Mesendoderm (in vitro differentiated cells): ENCODE measurements around the gene SAMMSON.
A peak's percentile ranks its signal among the peaks of the same experiment; 100 is the strongest.

Experiments used
- DNase-seq: peaks from one replicate; pipeline ENCODE4 v3.0.0; 2013
- H2AK5ac ChIP-seq: 2 replicates; pipeline ENCODE4 v1.6.1; 2013; ENCODE audit warnings: low read length, inconsistent platforms
- H2BK120ac ChIP-seq: 2 replicates; pipeline ENCODE4 v1.6.1; 2013; ENCODE audit warnings: low read depth, mild to moderate bottlenecking, low read length, moderate library complexity, mixed read lengths
- H2BK15ac ChIP-seq: replicated peaks from 2 replicates; pipeline ENCODE4 v1.6.1; 2013; ENCODE audit warnings: low read depth, mild to moderate bottlenecking, moderate library complexity
- H2BK5ac ChIP-seq: 2 replicates; pipeline ENCODE4 v1.6.1; 2013; ENCODE audit warnings: low read length, inconsistent platforms
- H3K18ac ChIP-seq: 2 replicates; pipeline ENCODE4 v1.6.1; 2013; ENCODE audit warnings: mild to moderate bottlenecking, low read length, mixed read lengths
- H3K23ac ChIP-seq: one replicate; pipeline ENCODE4 v1.6.1; 2013; ENCODE audit warnings: low read length
- H3K27ac ChIP-seq: 2 replicates; pipeline ENCODE4 v1.5.1; 2013; ENCODE audit warnings: low read depth, mild to moderate bottlenecking, inconsistent platforms, low read length, moderate library complexity
- H3K27me3 ChIP-seq: 2 replicates; pipeline ENCODE4 v1.6.1; 2013; ENCODE audit warnings: low read length, control low read depth, mild to moderate bottlenecking, inconsistent platforms; ENCODE audit not compliant: insufficient read depth, poor library complexity
- H3K36me3 ChIP-seq: 2 replicates; pipeline ENCODE4 v1.6.1; 2013; ENCODE audit warnings: low read length, inconsistent platforms; ENCODE audit not compliant: control insufficient read depth, insufficient read depth
- H3K4ac ChIP-seq: one replicate; pipeline ENCODE4 v1.6.1; 2013; ENCODE audit warnings: low read depth, mild to moderate bottlenecking, low read length, moderate library complexity
- H3K4me1 ChIP-seq: 2 replicates; pipeline ENCODE4 v1.6.1; 2013; ENCODE audit warnings: low read depth, low read length, inconsistent platforms; ENCODE audit not compliant: control insufficient read depth
- H3K4me2 ChIP-seq: 2 replicates; pipeline ENCODE4 v1.6.1; 2013; ENCODE audit warnings: low read length
- H3K4me3 ChIP-seq: 2 replicates; pipeline ENCODE4 v1.5.1; 2013; ENCODE audit warnings: mild to moderate bottlenecking, low read length
- H3K56ac ChIP-seq: one replicate; pipeline ENCODE4 v1.6.1; 2013; ENCODE audit warnings: low read length
- H3K79me1 ChIP-seq: 2 replicates; pipeline ENCODE4 v1.6.1; 2013; ENCODE audit warnings: low read length, inconsistent platforms
- H3K79me2 ChIP-seq: 2 replicates; pipeline ENCODE4 v1.6.1; 2013; ENCODE audit warnings: mild to moderate bottlenecking, low read length; ENCODE audit not compliant: control insufficient read depth, insufficient read depth
- H3K9ac ChIP-seq: 2 replicates; pipeline ENCODE4 v1.6.1; 2013; ENCODE audit warnings: low read length, inconsistent platforms
- H4K5ac ChIP-seq: one replicate; pipeline ENCODE4 v1.6.1; 2013; ENCODE audit warnings: low read length
- H4K8ac ChIP-seq: one replicate; pipeline ENCODE4 v1.6.1; 2013; ENCODE audit warnings: low read depth, mild to moderate bottlenecking, control low read depth, low read length, moderate library complexity
- WGBS: extraction: QIAGEN DNeasy Blood & Tissue Kit; methylation state at CpG from one replicate; pipeline ENCODE4 v1.1.7; 2013; ENCODE audit warnings: low lambda C conversion rate, missing lambda C conversion rate; ENCODE audit not compliant: insufficient coverage; ENCODE audit errors: extremely low coverage; 5-methylcytosine and 5-hydroxymethylcytosine counted together

The SAMMSON gene

DNA sequence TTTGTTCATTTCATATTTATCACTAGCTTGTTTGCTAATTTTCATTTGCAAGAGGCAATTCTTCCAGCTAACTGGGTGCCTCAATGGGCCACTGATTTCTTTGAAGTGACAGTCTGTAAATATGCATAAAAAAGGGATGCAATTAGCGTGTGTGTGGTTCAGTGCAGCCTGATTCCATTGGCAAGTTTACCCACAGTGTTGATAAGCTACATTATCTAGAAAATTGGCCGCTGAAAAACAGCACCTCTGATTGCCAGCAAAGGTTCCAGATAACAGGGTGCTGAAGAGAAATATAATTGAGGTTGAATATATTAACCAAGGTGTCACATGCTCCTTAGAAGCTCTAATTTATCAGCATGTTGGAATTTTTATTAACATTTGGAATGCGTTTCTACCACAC, 76.9 kb downstream of the SAMMSON start:
- no peak overlapping the region for H3K56ac ChIP-seq
- no peak overlapping the region for H3K4me3 ChIP-seq
- no peaks in the 10 kb centered on the region for H3K79me1 ChIP-seq
- H3K27me3 ChIP-seq = no peaks in the 10 kb centered on the region
- H2AK5ac ChIP-seq = no peak overlapping the region
- DNase-seq = peak; percentile 55
- no peak overlapping the region for H3K18ac ChIP-seq
- no peak overlapping the region for H4K5ac ChIP-seq
- H3K9ac ChIP-seq = no peak overlapping the region
- H3K36me3 ChIP-seq = no peaks in the 10 kb centered on the region
- no peak overlapping the region for H3K27ac ChIP-seq
- no peak overlapping the region for H2BK5ac ChIP-seq
- H3K4ac ChIP-seq = no peak overlapping the region
- no peaks in the 10 kb centered on the region for H3K4me1 ChIP-seq
- WGBS = no CpG with 5 or more reads among the region's 3 CpGs
- H2BK120ac ChIP-seq = no peak overlapping the region
- H3K23ac ChIP-seq = no peak overlapping the region
- no peak overlapping the region for H3K4me2 ChIP-seq
- no peaks in the 10 kb centered on the region for H3K79me2 ChIP-seq
- H2BK15ac ChIP-seq = no peak overlapping the region
- H4K8ac ChIP-seq = no peak overlapping the region

DNA sequence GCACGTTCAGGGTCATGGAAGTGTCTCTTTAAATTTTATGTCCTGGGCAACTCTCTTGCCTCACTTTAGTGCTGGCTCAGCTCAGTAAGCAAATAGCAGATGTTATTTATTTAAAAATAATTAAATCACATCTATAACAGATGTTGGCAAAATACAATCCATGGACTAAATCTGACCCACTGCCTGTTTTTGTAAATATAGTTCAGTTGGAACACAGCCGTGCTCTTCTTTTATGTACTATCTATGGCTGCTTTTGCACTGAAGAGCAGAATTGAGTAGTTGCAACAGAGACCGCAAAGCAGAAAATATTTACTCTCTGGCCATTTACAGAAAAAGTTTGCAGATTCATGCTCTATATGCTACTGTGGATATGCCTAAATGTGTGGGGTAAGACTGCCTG, 79.2 kb downstream of the SAMMSON start:
- H4K8ac ChIP-seq = no peak overlapping the region
- H3K27me3 ChIP-seq = no peaks in the 10 kb centered on the region
- WGBS = no CpG with 5 or more reads among the region's 3 CpGs
- no peak overlapping the region for H4K5ac ChIP-seq
- no peak overlapping the region for H3K18ac ChIP-seq
- no peak overlapping the region for H2BK15ac ChIP-seq
- H3K36me3 ChIP-seq = no peaks in the 10 kb centered on the region
- H3K4me1 ChIP-seq = no peaks in the 10 kb centered on the region
- H3K79me1 ChIP-seq = no peaks in the 10 kb centered on the region
- no peak overlapping the region for H3K56ac ChIP-seq
- H2BK120ac ChIP-seq = no peak overlapping the region
- DNase-seq = no peak
- H3K4me2 ChIP-seq = no peak overlapping the region
- no peak overlapping the region for H2AK5ac ChIP-seq
- no peaks in the 10 kb centered on the region for H3K79me2 ChIP-seq
- H3K23ac ChIP-seq = no peak overlapping the region
- no peak overlapping the region for H3K4me3 ChIP-seq
- no peak overlapping the region for H3K4ac ChIP-seq
- no peak overlapping the region for H3K9ac ChIP-seq
- no peak overlapping the region for H3K27ac ChIP-seq
- no peak overlapping the region for H2BK5ac ChIP-seq

GRCh38 chr3:70085613-70086012, 86.1 kb downstream of the SAMMSON start:
- no peak overlapping the region for H2BK120ac ChIP-seq
- no peak overlapping the region for H3K27ac ChIP-seq
- no peak overlapping the region for H3K4ac ChIP-seq
- no peak overlapping the region for H3K23ac ChIP-seq
- H3K56ac ChIP-seq = no peak overlapping the region
- H3K4me2 ChIP-seq = no peak overlapping the region
- no peaks in the 10 kb centered on the region for H3K27me3 ChIP-seq
- H3K79me2 ChIP-seq = no peaks in the 10 kb centered on the region
- no peak overlapping the region for H3K4me3 ChIP-seq
- no peak overlapping the region for H2BK5ac ChIP-seq
- H2AK5ac ChIP-seq = no peak overlapping the region
- H2BK15ac ChIP-seq = no peak overlapping the region
- no peaks in the 10 kb centered on the region for H3K79me1 ChIP-seq
- no peak for DNase-seq
- H3K9ac ChIP-seq = no peak overlapping the region
- H4K8ac ChIP-seq = no peak overlapping the region
- H3K4me1 ChIP-seq = no peaks in the 10 kb centered on the region
- H3K36me3 ChIP-seq = no peaks in the 10 kb centered on the region
- no peak overlapping the region for H3K18ac ChIP-seq
- no peak overlapping the region for H4K5ac ChIP-seq

DNA sequence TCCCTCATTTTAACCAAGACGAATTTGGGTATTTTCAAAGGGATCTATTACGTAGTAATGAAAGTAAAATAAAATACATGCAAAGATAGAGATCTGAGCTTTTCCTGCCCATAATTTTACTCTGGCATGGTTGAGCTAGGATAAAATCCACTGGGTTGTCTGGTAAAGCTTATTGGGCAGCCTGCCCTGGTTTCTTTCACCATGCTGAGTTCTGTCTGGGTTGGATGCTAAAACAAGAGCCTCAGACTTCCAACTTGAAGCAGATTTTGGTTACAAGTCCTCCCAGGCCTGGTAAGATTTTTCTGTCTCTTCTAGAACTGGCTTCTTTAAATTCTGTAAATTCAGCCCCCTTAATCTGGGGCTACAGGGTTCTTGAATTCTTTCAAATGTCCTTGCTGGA, 86.8 kb downstream of the SAMMSON start:
- no peak overlapping the region for H3K4me3 ChIP-seq
- H3K9ac ChIP-seq = no peak overlapping the region
- H3K4me2 ChIP-seq = no peak overlapping the region
- no peaks in the 10 kb centered on the region for H3K79me1 ChIP-seq
- H3K56ac ChIP-seq = no peak overlapping the region
- no peaks in the 10 kb centered on the region for H3K27me3 ChIP-seq
- H2BK120ac ChIP-seq = no peak overlapping the region
- H3K18ac ChIP-seq = peak overlapping the region; percentile 75
- no peak overlapping the region for H3K27ac ChIP-seq
- no peak overlapping the region for H3K23ac ChIP-seq
- no peak overlapping the region for H2AK5ac ChIP-seq
- H2BK5ac ChIP-seq = no peak overlapping the region
- H3K79me2 ChIP-seq = no peaks in the 10 kb centered on the region
- H3K36me3 ChIP-seq = no peaks in the 10 kb centered on the region
- peak; percentile 51 for DNase-seq
- H2BK15ac ChIP-seq = no peak overlapping the region
- WGBS = no CpG with 5 or more reads among the region's 2 CpGs
- no peaks in the 10 kb centered on the region for H3K4me1 ChIP-seq
- H4K5ac ChIP-seq = no peak overlapping the region
- no peak overlapping the region for H4K8ac ChIP-seq
- H3K4ac ChIP-seq = peak overlapping the region; percentile 16

DNA sequence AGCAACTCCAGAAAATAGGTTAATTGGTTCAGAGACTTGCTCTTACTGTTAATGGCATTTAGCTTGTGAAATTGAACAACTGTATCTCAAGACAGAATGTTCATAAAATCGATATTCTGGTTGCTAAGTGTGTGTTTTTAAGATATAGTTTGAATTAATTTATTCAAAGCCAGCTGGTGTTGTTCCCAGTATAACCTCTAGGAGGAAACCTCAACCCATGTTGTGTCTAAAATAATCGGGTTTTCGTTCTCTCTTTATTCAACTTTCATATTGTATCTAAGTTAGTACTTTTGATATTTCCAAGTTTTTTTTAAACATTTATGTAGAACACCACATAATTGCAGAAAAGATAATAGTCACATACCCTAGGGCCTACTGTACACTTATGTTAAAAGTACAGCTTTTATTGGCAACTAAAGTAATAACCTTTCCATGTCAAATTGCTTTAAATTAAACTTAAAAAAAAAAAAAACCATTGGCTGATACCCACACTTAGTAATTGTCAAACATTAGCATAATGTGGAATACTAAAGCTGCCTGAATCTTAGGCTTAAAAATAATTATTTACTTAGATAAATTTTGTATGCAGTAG, 90.9 kb downstream of the SAMMSON start:
- DNase-seq = no peak
- H2AK5ac ChIP-seq = no peak overlapping the region
- no peaks in the 10 kb centered on the region for H3K4me1 ChIP-seq
- no peak overlapping the region for H3K27ac ChIP-seq
- no peak overlapping the region for H3K4me3 ChIP-seq
- H2BK120ac ChIP-seq = no peak overlapping the region
- H3K9ac ChIP-seq = no peak overlapping the region
- no peak overlapping the region for H2BK5ac ChIP-seq
- H3K79me2 ChIP-seq = no peaks in the 10 kb centered on the region
- H3K36me3 ChIP-seq = no peaks in the 10 kb centered on the region
- no CpG with 5 or more reads among the region's 3 CpGs for WGBS
- no peak overlapping the region for H3K4ac ChIP-seq
- no peak overlapping the region for H4K5ac ChIP-seq
- no peak overlapping the region for H3K23ac ChIP-seq
- H3K4me2 ChIP-seq = no peak overlapping the region
- H3K18ac ChIP-seq = no peak overlapping the region
- H3K79me1 ChIP-seq = no peaks in the 10 kb centered on the region
- no peak overlapping the region for H4K8ac ChIP-seq
- H3K56ac ChIP-seq = no peak overlapping the region
- no peaks in the 10 kb centered on the region for H3K27me3 ChIP-seq
- H2BK15ac ChIP-seq = no peak overlapping the region

DNA sequence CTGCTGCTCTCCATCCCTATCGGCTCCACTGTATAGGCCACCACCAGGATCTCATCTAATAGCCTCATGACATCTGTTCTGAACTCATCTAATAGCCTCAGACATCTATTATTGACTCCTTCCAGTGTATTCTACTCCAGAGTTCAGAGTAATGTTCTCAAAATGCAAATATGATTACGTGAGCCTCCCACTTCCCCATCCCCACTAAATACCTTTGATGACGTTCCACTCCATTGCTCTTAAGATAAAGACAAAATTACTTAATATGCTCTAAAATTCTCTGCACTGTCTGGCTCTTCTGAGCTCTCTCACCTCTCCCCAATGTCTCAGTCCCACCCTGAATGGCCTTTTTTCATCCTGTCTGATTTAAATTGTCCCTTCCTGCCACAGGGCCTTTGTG, 94.7 kb downstream of the SAMMSON start:
- Histone ChIP-seq H3K9ac (no peak overlapping the region), H3K18ac (no peak overlapping the region), H3K4me2 (no peak overlapping the region), H2BK15ac (no peak overlapping the region), H3K56ac (no peak overlapping the region), H3K27ac (no peak overlapping the region), H3K23ac (no peak overlapping the region), H3K79me2 (no peaks in the 10 kb centered on the region), H2AK5ac (no peak overlapping the region), H3K79me1 (no peaks in the 10 kb centered on the region), H3K36me3 (no peaks in the 10 kb centered on the region), H3K4me1 (no peaks in the 10 kb centered on the region), H2BK120ac (no peak overlapping the region), H3K4ac (no peak overlapping the region), H4K5ac (no peak overlapping the region), H2BK5ac (no peak overlapping the region), H4K8ac (no peak overlapping the region), H3K4me3 (no peak overlapping the region), H3K27me3 (no peaks in the 10 kb centered on the region)
- no peak for DNase-seq
- WGBS = no CpG with 5 or more reads among the region's 3 CpGs
